ENCODE results near the gene ABHD16A. TPM values are rescaled to one million over a fixed set of nuclear protein-coding genes. Genes with fewer than 3 reads are reported as not detected.
A peak's percentile ranks its signal among the peaks of the same experiment; 100 is the strongest.

ABHD16A gene
- polyA plus RNA-seq, 2 of the 4 experiments (the other 2 are of a cell fraction), result 16.6 to 22.3 TPM

DNA sequence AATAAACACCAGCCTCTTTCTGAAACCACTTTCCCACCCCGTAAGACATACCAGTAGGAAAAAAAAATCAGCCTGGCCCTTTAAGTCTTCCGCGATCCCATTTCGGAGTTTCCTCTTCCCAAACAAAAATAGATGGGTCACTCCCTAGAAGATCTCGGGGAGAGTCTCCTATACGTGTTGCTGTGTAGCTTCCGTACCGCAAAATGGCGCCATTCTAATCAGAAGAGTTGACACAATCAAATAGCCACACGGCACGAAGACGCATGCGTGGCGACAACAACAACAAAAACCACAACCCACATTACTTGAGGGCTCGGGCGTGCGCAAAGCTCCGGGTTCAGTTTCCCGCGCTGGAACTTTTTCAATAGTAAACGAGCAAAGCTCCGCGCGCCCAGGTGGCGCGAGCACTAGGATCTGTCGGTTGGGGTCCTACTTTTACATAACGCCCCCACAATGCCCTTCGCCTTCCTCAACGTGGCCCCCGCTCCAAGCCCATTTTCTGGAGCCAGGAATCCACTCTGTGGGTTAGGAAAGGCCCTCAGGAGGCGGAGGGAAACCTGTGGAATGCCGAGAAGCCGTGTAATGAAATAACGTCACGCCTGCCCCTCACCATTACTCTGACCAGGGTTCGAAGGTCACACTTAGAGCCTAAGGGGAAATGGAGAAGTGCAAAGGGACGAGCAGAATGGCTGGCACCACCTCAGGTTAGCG, 38.2 kb downstream of the ABHD16A start, which contains the start of gene GPANK1:
TSS of gene GPANK1 (minus strand) at position 208 of the 711 bp plus-strand sequence. CDS start 519 bp downstream, outside the sequence.
- Histone ChIP-seq H3K27ac (peak within 1 kb of the TSS; percentile 90 to 97), H3K4me3 (peak within 1 kb of the TSS; percentile 83), H3K9me3 (no peaks in the 10 kb centered on the region), H3K4me1 (peaks cover 24% of the 10 kb centered on the region), H3K4me2 (peak within 1 kb of the TSS; percentile 94)
- DNase-seq (ENCODE audit: low read depth in 1 of 2, low spot score in 1 of 2) (peak; percentile 69 to 94), FAIRE-seq (no peak), ATAC-seq (peak; percentile 65 to 70)
- ChIA-PET CTCF (interaction anchor here (1.6 kb wide), 1 partner anchor 166 kb away, joined by 4 read pairs; no protein-coding TSS in a partner anchor), POLR2A (interaction anchor here (0.5 to 2.5 kb wide), 7 partner anchors 11 to 230 kb away, joined by 3 to 14 read pairs (median 6); partner anchors contain the start of genes BAG6, HSPA1A, HSPA1B and HSPA1L)
- 2% methylated on average over 27 of the region's 39 CpGs for WGBS (ENCODE audit: missing lambda C conversion rate)
- TF ChIP-seq RNF2 (IDR thresholded peaks at IDR 0.05; ENCODE audit: borderline replicate concordance, low read depth) (no peak), NR3C1 (IDR thresholded peaks at IDR 0.05) (no peak), RCOR1 (IDR thresholded peaks at IDR 0.05; ENCODE audit: low read depth, low read length) (no peak), CEBPB (IDR thresholded peaks at IDR 0.05) (0 out of 4 replicates have a peak, but pooled peaks of 1 of the 2 experiments have one; percentile 4), BHLHE40 (IDR thresholded peaks at IDR 0.05; ENCODE audit: low read depth, low read length) (no peak), KDM1A (IDR thresholded peaks at IDR 0.05; ENCODE audit: low read depth) (no peak), NPAS2 (CRISPR knock-in tag; IDR thresholded peaks at IDR 0.05; ENCODE audit: borderline replicate concordance) (no peak), HOXB13 (CRISPR knock-in tag; IDR thresholded peaks at IDR 0.05; ENCODE audit: low read depth) (no peak), NFE2L2 (conservative IDR thresholded peaks at IDR 0.05; ENCODE audit: low read length) (no peak), HOXB5 (CRISPR knock-in tag; IDR thresholded peaks at IDR 0.05) (no peak), ZFP36 (IDR thresholded peaks at IDR 0.05; ENCODE audit: borderline replicate concordance, partially characterized antibody) (no peak), JUNB (IDR thresholded peaks at IDR 0.05) (no peak), MYC (IDR thresholded peaks at IDR 0.05; ENCODE audit: borderline replicate concordance, low read length) (no peak), ZSCAN20 (CRISPR knock-in tag; IDR thresholded peaks at IDR 0.05) (no peak), JUN (IDR thresholded peaks at IDR 0.05) (0 out of 5 replicates have a peak, but pooled peaks of 1 of the 2 experiments have one; percentile 8), HMGXB4 (CRISPR knock-in tag; IDR thresholded peaks at IDR 0.05; ENCODE audit: borderline replicate concordance) (no peak), EHMT2 (IDR thresholded peaks at IDR 0.05; ENCODE audit: low read depth) (no peak), GATA3 (IDR thresholded peaks at IDR 0.05; ENCODE audit: borderline replicate concordance) (no peak), POLR2A (IDR thresholded peaks at IDR 0.05; ENCODE audit: low read length) (no peak), TFCP2L1 (CRISPR knock-in tag; IDR thresholded peaks at IDR 0.05) (0 out of 2 replicates have a peak, but pooled peaks have one; percentile 17), ATOH8 (CRISPR knock-in tag; IDR thresholded peaks at IDR 0.05; ENCODE audit: low read depth) (no peak), MAZ (IDR thresholded peaks at IDR 0.05; ENCODE audit: borderline replicate concordance, low read depth, low read length) (no peak), CBX8 (IDR thresholded peaks at IDR 0.05) (no peak), FOXS1 (CRISPR knock-in tag; IDR thresholded peaks at IDR 0.05) (no peak), ELK1 (IDR thresholded peaks at IDR 0.05; ENCODE audit: low read depth, low read length) (no peak), MAFK (IDR thresholded peaks at IDR 0.05; ENCODE audit: partially characterized antibody) (no peak), ESRRA (IDR thresholded peaks at IDR 0.05; ENCODE audit: borderline replicate concordance, low read length) (no peak), EHF (CRISPR knock-in tag; IDR thresholded peaks at IDR 0.05) (no peak), SMC3 (IDR thresholded peaks at IDR 0.05) (no peak), SREBF2 (IDR thresholded peaks at IDR 0.05) (no peak), CBX2 (IDR thresholded peaks at IDR 0.05; ENCODE audit: borderline replicate concordance, low read depth) (no peak), ZC3H11A (IDR thresholded peaks at IDR 0.05) (no peak)
- TF ChIP-seq, protein P1, sequence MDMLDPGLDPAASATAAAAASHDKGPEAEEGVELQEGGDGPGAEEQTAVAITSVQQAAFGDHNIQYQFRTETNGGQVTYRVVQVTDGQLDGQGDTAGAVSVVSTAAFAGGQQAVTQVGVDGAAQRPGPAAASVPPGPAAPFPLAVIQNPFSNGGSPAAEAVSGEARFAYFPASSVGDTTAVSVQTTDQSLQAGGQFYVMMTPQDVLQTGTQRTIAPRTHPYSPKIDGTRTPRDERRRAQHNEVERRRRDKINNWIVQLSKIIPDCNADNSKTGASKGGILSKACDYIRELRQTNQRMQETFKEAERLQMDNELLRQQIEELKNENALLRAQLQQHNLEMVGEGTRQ (IDR thresholded peaks at IDR 0.05), result no peak
- TF ChIP-seq, protein P2, sequence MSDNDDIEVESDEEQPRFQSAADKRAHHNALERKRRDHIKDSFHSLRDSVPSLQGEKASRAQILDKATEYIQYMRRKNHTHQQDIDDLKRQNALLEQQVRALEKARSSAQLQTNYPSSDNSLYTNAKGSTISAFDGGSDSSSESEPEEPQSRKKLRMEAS (IDR thresholded peaks at IDR 0.05), result peak; percentile 79
- TF ChIP-seq, protein P3, sequence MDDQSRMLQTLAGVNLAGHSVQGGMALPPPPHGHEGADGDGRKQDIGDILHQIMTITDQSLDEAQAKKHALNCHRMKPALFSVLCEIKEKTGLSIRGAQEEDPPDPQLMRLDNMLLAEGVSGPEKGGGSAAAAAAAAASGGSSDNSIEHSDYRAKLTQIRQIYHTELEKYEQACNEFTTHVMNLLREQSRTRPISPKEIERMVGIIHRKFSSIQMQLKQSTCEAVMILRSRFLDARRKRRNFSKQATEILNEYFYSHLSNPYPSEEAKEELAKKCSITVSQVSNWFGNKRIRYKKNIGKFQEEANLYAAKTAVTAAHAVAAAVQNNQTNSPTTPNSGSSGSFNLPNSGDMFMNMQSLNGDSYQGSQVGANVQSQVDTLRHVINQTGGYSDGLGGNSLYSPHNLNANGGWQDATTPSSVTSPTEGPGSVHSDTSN (IDR thresholded peaks at IDR 0.05), result no peak
- TF ChIP-seq, protein P4, sequence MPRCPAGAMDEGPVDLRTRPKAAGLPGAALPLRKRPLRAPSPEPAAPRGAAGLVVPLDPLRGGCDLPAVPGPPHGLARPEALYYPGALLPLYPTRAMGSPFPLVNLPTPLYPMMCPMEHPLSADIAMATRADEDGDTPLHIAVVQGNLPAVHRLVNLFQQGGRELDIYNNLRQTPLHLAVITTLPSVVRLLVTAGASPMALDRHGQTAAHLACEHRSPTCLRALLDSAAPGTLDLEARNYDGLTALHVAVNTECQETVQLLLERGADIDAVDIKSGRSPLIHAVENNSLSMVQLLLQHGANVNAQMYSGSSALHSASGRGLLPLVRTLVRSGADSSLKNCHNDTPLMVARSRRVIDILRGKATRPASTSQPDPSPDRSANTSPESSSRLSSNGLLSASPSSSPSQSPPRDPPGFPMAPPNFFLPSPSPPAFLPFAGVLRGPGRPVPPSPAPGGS (IDR thresholded peaks at IDR 0.05), result no peak

All from A549 (cell line).